Measurements from ENCODE around the gene CDPF1.

- TF ChIP-seq CTCF (IDR thresholded peaks at IDR 0.05) (no peak), POLR2A (IDR thresholded peaks at IDR 0.05) (no peak)
Observed at GRCh38 chr22:46275455-46276122, 25.5 kb upstream of the CDPF1 start.
